ENCODE data around the gene CHCHD5.

Gene CHCHD5

GRCh38 chr2:112623913-112624777 lies 39.7 kb downstream of the CHCHD5 start:
- DNase-seq: no peak

- DNase-seq: no peak
Measured at GRCh38 chr2:112625474-112626114, 41.2 kb downstream of the CHCHD5 start.

GRCh38 chr2:112626604-112627059 lies 42.2 kb downstream of the CHCHD5 start:
- peak in 52 of 56 donors; percentile 5 to 86 (median 63) for DNase-seq

GRCh38 chr2:112627060-112628040 lies 42.9 kb downstream of the CHCHD5 start:
- peak in 1 of 56 donors; percentile 9 for DNase-seq

GRCh38 chr2:112629224-112629623 lies 44.8 kb downstream of the CHCHD5 start:
- no peak for DNase-seq

- DNase-seq: no peak
Measured at GRCh38 chr2:112629823-112630222, 45.4 kb downstream of the CHCHD5 start.

- no peak for DNase-seq
Measured at GRCh38 chr2:112630268-112630667, 45.9 kb downstream of the CHCHD5 start.

- DNase-seq: no peak
Measured at GRCh38 chr2:112633708-112634107, 49.3 kb downstream of the CHCHD5 start.

GRCh38 chr2:112634153-112634873 lies 49.9 kb downstream of the CHCHD5 start:
- no peak for DNase-seq

GRCh38 chr2:112634874-112635157 lies 50.4 kb downstream of the CHCHD5 start:
- DNase-seq: no peak

- DNase-seq: no peak
Measured at GRCh38 chr2:112636605-112637288, 52.3 kb downstream of the CHCHD5 start.

- DNase-seq: no peak
Measured at GRCh38 chr2:112637289-112637660, 52.9 kb downstream of the CHCHD5 start.
